AG09309 (cell line): Measurements from ENCODE around the gene CR1.
"Not testable (repeated sequence)": the region's sequence is repeated elsewhere in the genome, so short reads cannot be mapped to it uniquely, and the experiment has no call there.

Experiments
- DNase-seq: peaks from one replicate; pipeline ENCODE4 v3.0.0-alpha.2; 2010; ENCODE audit warnings: low read depth
- H3K4me3 ChIP-seq: 2 replicates; pipeline ENCODE4 v1.5.1; 2011; ENCODE audit warnings: mild to moderate bottlenecking, low read depth, low read length, moderate library complexity; ENCODE audit not compliant: control insufficient read depth
- TF ChIP-seq, protein P1 (sequence below): IDR thresholded peaks from 2 replicates; pipeline ENCODE4 v1.5.1; 2011; ENCODE audit warnings: mild to moderate bottlenecking, low read depth, low read length, inconsistent platforms; ENCODE audit not compliant: insufficient read depth, control insufficient read depth; ENCODE audit errors: missing control alignments

Gene CR1

DNA sequence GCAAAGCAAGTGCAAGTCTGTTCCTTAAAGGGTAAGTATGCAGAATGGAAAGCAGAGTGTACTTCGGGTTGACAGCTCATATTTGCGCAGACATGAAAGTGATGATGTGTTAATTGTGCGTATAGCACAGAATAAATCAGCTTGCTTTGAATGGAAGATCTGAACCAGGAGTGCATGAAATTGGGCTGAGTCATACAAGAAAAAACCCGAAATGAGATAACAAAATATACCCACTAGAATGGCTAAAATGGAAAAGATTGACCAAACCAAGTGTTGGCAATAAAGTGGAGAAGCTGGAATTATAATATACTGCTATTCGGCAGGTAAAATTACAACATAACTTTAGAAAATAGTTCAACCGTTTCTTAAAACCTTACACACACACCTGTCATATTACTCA lies 177.4 kb downstream of the CR1 start:
- no peak for DNase-seq
- TF ChIP-seq, protein P1, sequence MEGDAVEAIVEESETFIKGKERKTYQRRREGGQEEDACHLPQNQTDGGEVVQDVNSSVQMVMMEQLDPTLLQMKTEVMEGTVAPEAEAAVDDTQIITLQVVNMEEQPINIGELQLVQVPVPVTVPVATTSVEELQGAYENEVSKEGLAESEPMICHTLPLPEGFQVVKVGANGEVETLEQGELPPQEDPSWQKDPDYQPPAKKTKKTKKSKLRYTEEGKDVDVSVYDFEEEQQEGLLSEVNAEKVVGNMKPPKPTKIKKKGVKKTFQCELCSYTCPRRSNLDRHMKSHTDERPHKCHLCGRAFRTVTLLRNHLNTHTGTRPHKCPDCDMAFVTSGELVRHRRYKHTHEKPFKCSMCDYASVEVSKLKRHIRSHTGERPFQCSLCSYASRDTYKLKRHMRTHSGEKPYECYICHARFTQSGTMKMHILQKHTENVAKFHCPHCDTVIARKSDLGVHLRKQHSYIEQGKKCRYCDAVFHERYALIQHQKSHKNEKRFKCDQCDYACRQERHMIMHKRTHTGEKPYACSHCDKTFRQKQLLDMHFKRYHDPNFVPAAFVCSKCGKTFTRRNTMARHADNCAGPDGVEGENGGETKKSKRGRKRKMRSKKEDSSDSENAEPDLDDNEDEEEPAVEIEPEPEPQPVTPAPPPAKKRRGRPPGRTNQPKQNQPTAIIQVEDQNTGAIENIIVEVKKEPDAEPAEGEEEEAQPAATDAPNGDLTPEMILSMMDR: no peak
- no peak overlapping the region for H3K4me3 ChIP-seq

- TF ChIP-seq, protein P1: no peak
- no peak overlapping the region for H3K4me3 ChIP-seq
- no peak for DNase-seq
Measured at GRCh38 chr1:207676153-207676552, 180.2 kb downstream of the CR1 start.

GRCh38 chr1:207680590-207681388 lies 184.8 kb downstream of the CR1 start:
- not testable (repeated sequence) for H3K4me3 ChIP-seq
- DNase-seq: peak; percentile 54

DNA sequence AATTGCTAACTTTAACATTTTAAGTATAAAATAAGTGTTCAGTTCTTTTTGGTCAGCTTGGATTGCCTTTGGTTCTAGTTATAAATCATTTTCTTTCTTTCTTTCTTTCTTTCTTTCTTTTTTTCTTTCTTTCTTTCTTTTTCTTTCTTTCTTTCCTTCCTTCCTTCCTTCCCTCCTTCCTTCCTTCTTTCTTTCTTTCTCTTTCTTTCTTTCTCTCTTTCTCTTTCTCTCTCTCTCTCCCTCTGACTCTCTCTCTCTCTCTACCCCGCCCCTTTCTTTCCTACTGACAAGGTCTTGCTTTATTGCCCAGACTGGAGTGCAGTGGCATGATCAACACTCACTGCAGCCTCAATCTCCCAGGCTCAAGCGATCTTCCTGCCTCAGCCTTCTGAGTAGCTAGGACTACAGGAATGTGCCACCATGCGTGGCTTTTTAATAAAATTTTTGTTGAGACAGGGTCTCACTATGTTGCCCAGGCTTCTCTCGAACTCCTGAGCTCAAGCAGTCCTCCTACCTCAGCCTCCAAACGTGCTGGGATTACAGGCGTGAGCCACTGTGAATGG lies 187.0 kb downstream of the CR1 start:
- DNase-seq, H3K4me3 ChIP-seq: not testable (repeated sequence)

- not testable (repeated sequence) for DNase-seq, H3K4me3 ChIP-seq
Measured at GRCh38 chr1:207690551-207690950, 194.6 kb downstream of the CR1 start.

GRCh38 chr1:207691010-207691409 lies 195.1 kb downstream of the CR1 start:
- H3K4me3 ChIP-seq: no peak overlapping the region
- TF ChIP-seq, protein P1: no peak
- DNase-seq: no peak
